ENCODE data around the gene HES7. TPM values are rescaled to one million over a fixed set of nuclear protein-coding genes. Genes with fewer than 3 reads are reported as not detected.

Gene HES7
- total and polyA plus RNA-seq, 9 of the 15 experiments (the other 6 are each of a cell fraction or from before 2014, with no cell fraction given), result 0.03 to 1.7 (median 0.14) TPM; not detected in 1

GRCh38 chr17:8121681-8122421 lies 2.1 kb downstream of the HES7 start (continued):
- no peak for TF ChIP-seq NR0B1 (IDR thresholded peaks at IDR 0.05; ENCODE audit: partially characterized antibody)
- TF ChIP-seq, protein P1, sequence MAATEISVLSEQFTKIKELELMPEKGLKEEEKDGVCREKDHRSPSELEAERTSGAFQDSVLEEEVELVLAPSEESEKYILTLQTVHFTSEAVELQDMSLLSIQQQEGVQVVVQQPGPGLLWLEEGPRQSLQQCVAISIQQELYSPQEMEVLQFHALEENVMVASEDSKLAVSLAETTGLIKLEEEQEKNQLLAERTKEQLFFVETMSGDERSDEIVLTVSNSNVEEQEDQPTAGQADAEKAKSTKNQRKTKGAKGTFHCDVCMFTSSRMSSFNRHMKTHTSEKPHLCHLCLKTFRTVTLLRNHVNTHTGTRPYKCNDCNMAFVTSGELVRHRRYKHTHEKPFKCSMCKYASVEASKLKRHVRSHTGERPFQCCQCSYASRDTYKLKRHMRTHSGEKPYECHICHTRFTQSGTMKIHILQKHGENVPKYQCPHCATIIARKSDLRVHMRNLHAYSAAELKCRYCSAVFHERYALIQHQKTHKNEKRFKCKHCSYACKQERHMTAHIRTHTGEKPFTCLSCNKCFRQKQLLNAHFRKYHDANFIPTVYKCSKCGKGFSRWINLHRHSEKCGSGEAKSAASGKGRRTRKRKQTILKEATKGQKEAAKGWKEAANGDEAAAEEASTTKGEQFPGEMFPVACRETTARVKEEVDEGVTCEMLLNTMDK (IDR thresholded peaks at IDR 0.05; ENCODE audit: borderline replicate concordance, insufficient read depth, low read depth, low read length, poor library complexity, severe bottlenecking), result peak; percentile 13
- no peak for TF ChIP-seq ZNF24 (IDR thresholded peaks at IDR 0.05)
- TF ChIP-seq SMARCB1 (IDR thresholded peaks at IDR 0.05; ENCODE audit: insufficient read length, low read depth), result no peak
- no peak for TF ChIP-seq NFRKB (IDR thresholded peaks at IDR 0.05; ENCODE audit: low read depth)
- 0 out of 2 replicates have a peak, but pooled peaks have one; percentile 37 for TF ChIP-seq ETV5 (CRISPR knock-in tag; IDR thresholded peaks at IDR 0.05; ENCODE audit: low read depth)
- TF ChIP-seq XRCC5 (IDR thresholded peaks at IDR 0.05; ENCODE audit: low read depth, low read length), result no peak
- TF ChIP-seq ARID4B (CRISPR knock-in tag; IDR thresholded peaks at IDR 0.05), result no peak
- TF ChIP-seq, protein P2, sequence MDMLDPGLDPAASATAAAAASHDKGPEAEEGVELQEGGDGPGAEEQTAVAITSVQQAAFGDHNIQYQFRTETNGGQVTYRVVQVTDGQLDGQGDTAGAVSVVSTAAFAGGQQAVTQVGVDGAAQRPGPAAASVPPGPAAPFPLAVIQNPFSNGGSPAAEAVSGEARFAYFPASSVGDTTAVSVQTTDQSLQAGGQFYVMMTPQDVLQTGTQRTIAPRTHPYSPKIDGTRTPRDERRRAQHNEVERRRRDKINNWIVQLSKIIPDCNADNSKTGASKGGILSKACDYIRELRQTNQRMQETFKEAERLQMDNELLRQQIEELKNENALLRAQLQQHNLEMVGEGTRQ (CRISPR knock-in tag; IDR thresholded peaks at IDR 0.05), result no peak
- TF ChIP-seq ZNF232 (CRISPR knock-in tag; IDR thresholded peaks at IDR 0.05), result no peak
- TF ChIP-seq TEAD2 (tag; IDR thresholded peaks at IDR 0.05), result no peak
- no peak for TF ChIP-seq HOXB6 (CRISPR knock-in tag; IDR thresholded peaks at IDR 0.05; ENCODE audit: borderline replicate concordance)
- no peak for TF ChIP-seq CBFA2T3 (IDR thresholded peaks at IDR 0.05)
- no peak for TF ChIP-seq NR4A1 (CRISPR knock-in tag; IDR thresholded peaks at IDR 0.05)
- no peak for TF ChIP-seq NR4A1 (tag; IDR thresholded peaks at IDR 0.05)
- no peak for TF ChIP-seq XRCC3 (IDR thresholded peaks at IDR 0.05)
- TF ChIP-seq ZFX (CRISPR knock-in tag; IDR thresholded peaks at IDR 0.05), result peak; percentile 57; the same call in 1 of the 2 replicates

Data from K562 (cell line).